ENCODE measurements around the gene PSG6.

DNA sequence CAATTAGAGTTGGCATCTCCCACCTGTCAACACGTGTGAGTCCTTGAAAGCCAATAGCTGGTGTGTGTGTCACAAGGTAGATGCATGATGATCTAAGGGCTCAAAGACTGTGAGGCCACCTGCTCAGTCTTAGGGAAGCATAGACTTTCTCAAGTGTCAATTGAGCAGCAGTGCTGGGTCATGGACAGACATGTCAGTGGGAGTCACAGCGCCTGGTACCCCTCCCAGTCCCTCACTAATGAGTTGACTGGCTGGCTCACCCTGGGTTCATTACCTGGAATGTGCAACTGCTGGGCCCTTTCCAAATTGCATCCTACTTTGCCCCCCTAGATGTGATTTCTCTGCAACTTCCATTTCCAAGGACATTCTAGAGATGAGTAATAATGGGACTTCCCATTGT, 9.1 kb upstream of the PSG6 start:
- TF ChIP-seq, protein P1, sequence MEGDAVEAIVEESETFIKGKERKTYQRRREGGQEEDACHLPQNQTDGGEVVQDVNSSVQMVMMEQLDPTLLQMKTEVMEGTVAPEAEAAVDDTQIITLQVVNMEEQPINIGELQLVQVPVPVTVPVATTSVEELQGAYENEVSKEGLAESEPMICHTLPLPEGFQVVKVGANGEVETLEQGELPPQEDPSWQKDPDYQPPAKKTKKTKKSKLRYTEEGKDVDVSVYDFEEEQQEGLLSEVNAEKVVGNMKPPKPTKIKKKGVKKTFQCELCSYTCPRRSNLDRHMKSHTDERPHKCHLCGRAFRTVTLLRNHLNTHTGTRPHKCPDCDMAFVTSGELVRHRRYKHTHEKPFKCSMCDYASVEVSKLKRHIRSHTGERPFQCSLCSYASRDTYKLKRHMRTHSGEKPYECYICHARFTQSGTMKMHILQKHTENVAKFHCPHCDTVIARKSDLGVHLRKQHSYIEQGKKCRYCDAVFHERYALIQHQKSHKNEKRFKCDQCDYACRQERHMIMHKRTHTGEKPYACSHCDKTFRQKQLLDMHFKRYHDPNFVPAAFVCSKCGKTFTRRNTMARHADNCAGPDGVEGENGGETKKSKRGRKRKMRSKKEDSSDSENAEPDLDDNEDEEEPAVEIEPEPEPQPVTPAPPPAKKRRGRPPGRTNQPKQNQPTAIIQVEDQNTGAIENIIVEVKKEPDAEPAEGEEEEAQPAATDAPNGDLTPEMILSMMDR (conservative IDR thresholded peaks at IDR 0.05 in 1 of 2, IDR thresholded peaks at IDR 0.05 in 1 of 2; ENCODE audit: low read depth in 1 of 2, low read length in 2 of 2): no peak
- TF ChIP-seq EZH2 (IDR thresholded peaks at IDR 0.05; ENCODE audit: low read length, missing control alignments): no peak
